Tibial nerve (tissue), 4 donors: Measurements from ENCODE around the gene RNFT2. TPM values are rescaled to one million over a fixed set of nuclear protein-coding genes. Genes with fewer than 3 reads are reported as not detected.
"Not testable (repeated sequence)": the region's sequence is repeated elsewhere in the genome, so short reads cannot be mapped to it uniquely, and the experiment has no call there.

Experiments
- DNase-seq, 2 donors: peaks; one replicate each; pipeline ENCODE4 v3.0.0-alpha.2; 2019; ENCODE audit warnings: low spot score in 2 of 2
- H3K27ac ChIP-seq, 4 donors: fragments of 200-600 bp; sonication (generic) in 3 of 4; one replicate each; pipeline ENCODE4 v1.5.1; 2017 to 2019; ENCODE audit warnings: mild to moderate bottlenecking in 1 of 4
- H3K27me3 ChIP-seq, 2 donors: fragments of 200-600 bp; sonication (generic) in 1 of 2; one replicate each; pipeline versions ENCODE4 v1.5.1 to v1.6.0; 2017 to 2019
- H3K36me3 ChIP-seq, 3 donors: fragments of 200-600 bp; sonication (generic); one replicate each; pipeline ENCODE4 v1.5.1; 2018 to 2019
- H3K4me1 ChIP-seq, 4 donors: fragments of 200-600 bp; sonication (generic) in 3 of 4; one replicate each; pipeline ENCODE4 v1.5.1; 2017 to 2019
- H3K4me3 ChIP-seq, 4 donors: fragments of 200-600 bp; sonication (generic) in 3 of 4; one replicate each; pipeline ENCODE4 v1.5.1; 2017 to 2019; ENCODE audit warnings: mild to moderate bottlenecking in 1 of 4, moderate library complexity in 1 of 4
- H3K9me3 ChIP-seq, 4 donors: fragments of 200-600 bp; sonication (generic) in 3 of 4; one replicate each; pipeline ENCODE4 v1.5.1; 2017 to 2019
- EP300 ChIP-seq, 2 donors: sonication (generic); formaldehyde crosslinking; IDR thresholded peaks; one replicate each; pipeline ENCODE4 v1.6.1; 2017; ENCODE audit warnings: antibody characterized with exemption in 2 of 2, mild to moderate bottlenecking in 1 of 2
- POLR2A ChIP-seq, 2 donors: fragments of 450-650 bp; IDR thresholded peaks; one replicate each; pipeline ENCODE4 v1.6.1; 2017; ENCODE audit warnings: antibody characterized with exemption in 2 of 2, mild to moderate bottlenecking in 2 of 2, moderate library complexity in 2 of 2
- WGBS, 2 donors: methylation state at CpG; one replicate each; pipeline ENCODE4 v1.1.5; 2018; 5-methylcytosine and 5-hydroxymethylcytosine counted together
- total RNA-seq, 4 donors: library from RNA; depleted of rRNA; stranded (reverse); fragments of >200 nt; gene quantifications; one replicate each; pipeline ENCODE4 v1.1.0, GENCODE V29; 2016
- TF ChIP-seq, protein P1 (sequence below), 5 experiments: fragments of 200-600 bp in 3 of 5; fragments of 450-650 bp in 2 of 5; sonication (generic) in 3 of 5; IDR thresholded peaks; one replicate each; pipeline ENCODE4 v1.5.1; 2016 to 2019; ENCODE audit warnings: antibody characterized with exemption in 5 of 5, mild to moderate bottlenecking in 3 of 5, moderate library complexity in 2 of 5

The RNFT2 gene
- total RNA-seq, 4 donors from 2014 or later = 0.59 to 5.9 (median 2.5) TPM

DNA sequence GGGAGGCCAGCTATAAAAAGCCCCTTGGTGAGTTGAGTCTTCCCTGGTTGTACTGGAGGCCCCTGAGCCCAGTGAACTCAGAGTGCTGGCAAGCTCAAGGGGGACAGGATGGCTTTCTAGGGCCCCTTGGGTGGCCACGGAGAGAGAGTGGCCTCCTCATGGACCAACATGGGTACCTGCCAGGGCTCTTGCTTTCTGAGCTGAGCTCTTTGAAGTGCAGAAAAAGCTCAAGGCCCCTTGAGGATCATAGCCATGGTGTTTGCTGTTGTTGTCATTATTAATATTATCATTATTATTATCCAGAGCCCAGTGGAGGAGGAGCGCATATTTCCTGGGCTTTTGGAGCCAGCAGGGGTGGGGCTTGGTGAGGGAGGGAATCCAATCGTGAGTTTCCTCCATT is 6.7 kb downstream of the RNFT2 start:
- TF ChIP-seq EP300 (IDR thresholded peaks at IDR 0.05) = no peak
- TF ChIP-seq, protein P1, sequence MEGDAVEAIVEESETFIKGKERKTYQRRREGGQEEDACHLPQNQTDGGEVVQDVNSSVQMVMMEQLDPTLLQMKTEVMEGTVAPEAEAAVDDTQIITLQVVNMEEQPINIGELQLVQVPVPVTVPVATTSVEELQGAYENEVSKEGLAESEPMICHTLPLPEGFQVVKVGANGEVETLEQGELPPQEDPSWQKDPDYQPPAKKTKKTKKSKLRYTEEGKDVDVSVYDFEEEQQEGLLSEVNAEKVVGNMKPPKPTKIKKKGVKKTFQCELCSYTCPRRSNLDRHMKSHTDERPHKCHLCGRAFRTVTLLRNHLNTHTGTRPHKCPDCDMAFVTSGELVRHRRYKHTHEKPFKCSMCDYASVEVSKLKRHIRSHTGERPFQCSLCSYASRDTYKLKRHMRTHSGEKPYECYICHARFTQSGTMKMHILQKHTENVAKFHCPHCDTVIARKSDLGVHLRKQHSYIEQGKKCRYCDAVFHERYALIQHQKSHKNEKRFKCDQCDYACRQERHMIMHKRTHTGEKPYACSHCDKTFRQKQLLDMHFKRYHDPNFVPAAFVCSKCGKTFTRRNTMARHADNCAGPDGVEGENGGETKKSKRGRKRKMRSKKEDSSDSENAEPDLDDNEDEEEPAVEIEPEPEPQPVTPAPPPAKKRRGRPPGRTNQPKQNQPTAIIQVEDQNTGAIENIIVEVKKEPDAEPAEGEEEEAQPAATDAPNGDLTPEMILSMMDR (IDR thresholded peaks at IDR 0.05) = no peak
- no peak for TF ChIP-seq POLR2A (IDR thresholded peaks at IDR 0.05)
- Histone ChIP-seq H3K27ac (no peak overlapping the region), H3K4me3 (no peak overlapping the region), H3K4me1 (no peaks in the 10 kb centered on the region), H3K36me3 (no peaks in the 10 kb centered on the region), H3K27me3 (no peaks in the 10 kb centered on the region), H3K9me3 (no peaks in the 10 kb centered on the region)
- DNase-seq = no peak
- WGBS, 2 donors = 42 to 45% methylated on average over 3 of the region's 3 CpGs

GRCh38 chr12:116745554-116745953 is 7.4 kb downstream of the RNFT2 start:
- H3K9me3 ChIP-seq = no peaks in the 10 kb centered on the region
- TF ChIP-seq EP300 (IDR thresholded peaks at IDR 0.05) (no peak), POLR2A (IDR thresholded peaks at IDR 0.05) (no peak)
- TF ChIP-seq, protein P1 (IDR thresholded peaks at IDR 0.05) = no peak
- no peak overlapping the region for H3K4me3 ChIP-seq
- no peaks in the 10 kb centered on the region for H3K36me3 ChIP-seq
- WGBS, 2 donors = 87 to 90% methylated on average over 4 of the region's 4 CpGs
- no peak for DNase-seq
- H3K27me3 ChIP-seq = no peaks in the 10 kb centered on the region
- no peaks in the 10 kb centered on the region for H3K4me1 ChIP-seq
- no peak overlapping the region for H3K27ac ChIP-seq

DNA sequence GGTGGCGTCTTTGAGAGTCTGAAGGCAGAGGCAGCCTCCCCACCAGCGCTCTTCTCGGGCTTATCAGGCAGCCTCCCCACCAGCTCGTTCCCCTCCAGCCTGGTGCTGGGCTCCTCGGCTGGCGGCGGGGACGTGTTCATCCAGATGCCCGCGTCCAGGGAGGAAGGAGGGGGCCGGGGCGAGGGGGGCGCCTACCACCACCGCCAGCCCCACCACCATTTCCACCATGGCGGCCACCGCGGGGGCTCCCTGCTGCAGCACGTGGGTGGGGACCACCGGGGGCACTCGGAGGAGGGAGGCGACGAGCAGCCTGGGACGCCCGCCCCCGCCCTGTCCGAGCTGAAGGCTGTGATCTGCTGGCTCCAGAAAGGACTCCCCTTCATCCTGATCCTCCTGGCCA is 11.8 kb downstream of the RNFT2 start:
- no peak for DNase-seq
- H3K27me3 ChIP-seq = no peaks in the 10 kb centered on the region
- H3K27ac ChIP-seq = no peak overlapping the region
- 93 to 95% methylated on average over 25 of the region's 26 CpGs for WGBS, 2 donors
- peaks cover 0 to 5% (median 0%) of the 10 kb centered on the region in 3 donors for H3K36me3 ChIP-seq
- H3K4me1 ChIP-seq = no peaks in the 10 kb centered on the region
- H3K4me3 ChIP-seq = no peak overlapping the region
- TF ChIP-seq, protein P1 (IDR thresholded peaks at IDR 0.05) = no peak
- TF ChIP-seq POLR2A (IDR thresholded peaks at IDR 0.05) (no peak), EP300 (IDR thresholded peaks at IDR 0.05) (no peak)
- H3K9me3 ChIP-seq = no peaks in the 10 kb centered on the region

DNA sequence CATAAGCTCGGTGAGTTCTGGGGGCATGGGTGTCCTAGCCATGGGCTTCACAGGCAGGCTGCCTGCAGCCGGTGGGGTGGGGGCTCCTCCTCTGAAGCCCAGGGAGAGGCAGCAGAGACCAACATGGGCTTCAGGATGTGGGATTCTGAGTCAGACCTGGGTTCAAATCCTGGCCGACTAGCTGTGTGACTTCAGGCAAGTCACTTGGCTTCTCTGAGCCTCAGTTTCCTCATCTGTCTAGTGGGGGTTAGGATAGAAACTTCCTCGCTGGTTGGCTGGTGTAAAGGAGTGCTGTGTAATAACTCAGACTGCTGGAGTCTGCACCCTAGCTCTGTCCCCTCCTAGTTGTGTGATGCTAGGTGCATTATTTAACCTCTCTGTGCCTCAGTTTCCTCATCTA is 12.2 kb downstream of the RNFT2 start:
- no peak for DNase-seq
- Histone ChIP-seq H3K27me3 (no peaks in the 10 kb centered on the region), H3K4me3 (no peak overlapping the region), H3K4me1 (no peaks in the 10 kb centered on the region), H3K36me3 (peaks cover 0 to 5% (median 0%) of the 10 kb centered on the region in 3 donors), H3K27ac (no peak overlapping the region), H3K9me3 (no peaks in the 10 kb centered on the region)
- no peak for TF ChIP-seq POLR2A (IDR thresholded peaks at IDR 0.05)
- TF ChIP-seq, protein P1 (IDR thresholded peaks at IDR 0.05) = no peak
- TF ChIP-seq EP300 (IDR thresholded peaks at IDR 0.05) = no peak
- WGBS, 2 donors = 94 to 96% methylated on average over 4 of the region's 4 CpGs

GRCh38 chr12:116754097-116754496 is 16.0 kb downstream of the RNFT2 start:
- H3K4me3 ChIP-seq, H3K9me3 ChIP-seq, H3K36me3 ChIP-seq, H3K4me1 ChIP-seq, H3K27me3 ChIP-seq, H3K27ac ChIP-seq, DNase-seq: not testable (repeated sequence)
- 92% methylated on average over 5 of the region's 5 CpGs for WGBS, 2 donors

DNA sequence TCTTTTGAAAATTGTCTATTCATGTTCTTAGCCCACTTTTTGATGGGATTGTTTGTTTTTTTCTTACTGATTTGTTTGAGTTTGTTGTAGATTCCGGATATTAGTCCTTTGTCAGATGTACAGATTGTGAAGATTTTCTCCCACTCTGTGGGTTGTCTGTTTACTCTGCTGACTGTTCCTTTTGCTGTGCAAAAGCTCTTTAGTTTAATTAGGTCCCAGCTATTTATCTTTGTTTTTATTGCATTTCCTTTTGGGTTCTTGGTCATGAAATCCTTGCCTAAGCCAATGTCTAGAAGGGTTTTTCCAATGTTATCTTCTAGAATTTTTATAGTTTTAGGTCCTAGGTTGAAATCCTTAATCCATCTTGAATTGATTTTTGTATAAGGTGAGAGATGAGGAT is 16.7 kb downstream of the RNFT2 start:
- not testable (repeated sequence) for H3K27me3 ChIP-seq, H3K4me1 ChIP-seq, H3K9me3 ChIP-seq, H3K36me3 ChIP-seq, H3K27ac ChIP-seq, DNase-seq, H3K4me3 ChIP-seq
- 86 to 97% methylated on average over 1 of the region's 1 CpG for WGBS, 2 donors
